ENCODE data around the gene CKB. TPM values are rescaled to one million over a fixed set of nuclear protein-coding genes. Genes with fewer than 3 reads are reported as not detected.
"Not testable (repeated sequence)": the region's sequence is repeated elsewhere in the genome, so short reads cannot be mapped to it uniquely, and the experiment has no call there.

The CKB gene
- total RNA-seq, 2 experiments from 2014 or later = 2.2 to 2.7 TPM

- POLR2A ChIA-PET = interaction anchor here (1.6 to 4.1 kb wide), 2 partner anchors 32 to 35 kb away, joined by 3 to 16 read pairs; partner anchors contain the start of genes BAG5 and COA8
- CTCF ChIA-PET = interaction anchor here (0.6 to 2.9 kb wide), 3 partner anchors 9 to 28 kb away, joined by 3 to 15 read pairs (median 3); no protein-coding TSS in a partner anchor
- ATAC-seq (no peak), DNase-seq (no peak)
- H3K9me3 Mint-ChIP-seq (ENCODE audit: insufficient read depth) = no peaks in the 10 kb centered on the region
- H3K27me3 Mint-ChIP-seq (ENCODE audit: low read depth) = peaks cover 11% of the 10 kb centered on the region
- peak overlapping the region; percentile 97 for H3K27ac Mint-ChIP-seq
- peaks cover 3% of the 10 kb centered on the region for H3K36me3 Mint-ChIP-seq (ENCODE audit: low read depth)
- H3K4me3 Mint-ChIP-seq = peak overlapping the region; percentile 95
- peaks cover 49% of the 10 kb centered on the region for H3K4me1 Mint-ChIP-seq (ENCODE audit: low read depth)
These were observed 4.9 kb upstream of the CKB start for GRCh38 chr14:103527408-103528145.

GRCh38 chr14:103526914-103527248, 4.3 kb upstream of the CKB start:
- Mint-ChIP-seq H3K4me1 (ENCODE audit: low read depth) (peaks cover 49% of the 10 kb centered on the region), H3K27me3 (ENCODE audit: low read depth) (peaks cover 12% of the 10 kb centered on the region), H3K4me3 (no peak overlapping the region), H3K9me3 (ENCODE audit: insufficient read depth) (no peaks in the 10 kb centered on the region), H3K36me3 (ENCODE audit: low read depth) (peaks cover 3% of the 10 kb centered on the region), H3K27ac (no peak overlapping the region)
- DNase-seq (no peak), ATAC-seq (no peak)
- ChIA-PET CTCF (interaction anchor here (1.1 kb wide), 1 partner anchor 27 kb away, joined by 3 read pairs; no protein-coding TSS in a partner anchor), POLR2A (interaction anchor here (1.6 kb wide), 1 partner anchor 33 kb away, joined by 3 read pairs; no protein-coding TSS in a partner anchor)

GRCh38 chr14:103526247-103526913, 3.8 kb upstream of the CKB start:
- ChIA-PET CTCF (no interaction called here), POLR2A (no interaction called here)
- H3K9me3 Mint-ChIP-seq (ENCODE audit: insufficient read depth) = no peaks in the 10 kb centered on the region
- DNase-seq (no peak), ATAC-seq (no peak)
- H3K4me3 Mint-ChIP-seq = no peak overlapping the region
- peaks cover 3% of the 10 kb centered on the region for H3K36me3 Mint-ChIP-seq (ENCODE audit: low read depth)
- H3K27me3 Mint-ChIP-seq (ENCODE audit: low read depth) = peaks cover 12% of the 10 kb centered on the region
- no peak overlapping the region for H3K27ac Mint-ChIP-seq
- peaks cover 45% of the 10 kb centered on the region for H3K4me1 Mint-ChIP-seq (ENCODE audit: low read depth)

- POLR2A ChIA-PET; DNase-seq; H3K27ac Mint-ChIP-seq; CTCF ChIA-PET; H3K9me3 Mint-ChIP-seq (ENCODE audit: insufficient read depth); H3K4me3 Mint-ChIP-seq; ATAC-seq; H3K36me3 Mint-ChIP-seq (ENCODE audit: low read depth): not testable (repeated sequence)
- peaks cover 12% of the 10 kb centered on the region for H3K27me3 Mint-ChIP-seq (ENCODE audit: low read depth)
- peaks cover 40% of the 10 kb centered on the region for H3K4me1 Mint-ChIP-seq (ENCODE audit: low read depth)
These were observed 3.0 kb upstream of the CKB start for GRCh38 chr14:103525430-103526246.

GRCh38 chr14:103524002-103524935, 1.6 kb upstream of the CKB start:
- H3K4me3 Mint-ChIP-seq = no peak overlapping the region
- H3K4me1 Mint-ChIP-seq (ENCODE audit: low read depth) = peaks cover 32% of the 10 kb centered on the region
- no peak overlapping the region for H3K27ac Mint-ChIP-seq
- ATAC-seq = no peak
- no peak for DNase-seq
- H3K9me3 Mint-ChIP-seq (ENCODE audit: insufficient read depth) = no peaks in the 10 kb centered on the region
- peaks cover 12% of the 10 kb centered on the region for H3K27me3 Mint-ChIP-seq (ENCODE audit: low read depth)
- H3K36me3 Mint-ChIP-seq (ENCODE audit: low read depth) = no peaks in the 10 kb centered on the region
- ChIA-PET POLR2A (no interaction called here), CTCF (no interaction called here)

- peaks cover 37% of the 10 kb centered on the region for H3K4me1 Mint-ChIP-seq (ENCODE audit: low read depth)
- DNase-seq (no peak), ATAC-seq (no peak)
- H3K9me3 Mint-ChIP-seq (ENCODE audit: insufficient read depth) = no peaks in the 10 kb centered on the region
- POLR2A ChIA-PET = no interaction called here
- no peak overlapping the region for H3K27ac Mint-ChIP-seq
- peak overlapping the region; percentile 42 for H3K4me3 Mint-ChIP-seq
- peaks cover 12% of the 10 kb centered on the region for H3K27me3 Mint-ChIP-seq (ENCODE audit: low read depth)
- CTCF ChIA-PET = no interaction called here
- H3K36me3 Mint-ChIP-seq (ENCODE audit: low read depth) = no peaks in the 10 kb centered on the region
These were observed 935 bp upstream of the CKB start for GRCh38 chr14:103523575-103523954.

- H3K9me3 Mint-ChIP-seq (ENCODE audit: insufficient read depth) = no peaks in the 10 kb centered on the region
- H3K4me1 Mint-ChIP-seq (ENCODE audit: low read depth) = peaks cover 28% of the 10 kb centered on the region
- no peak overlapping the region for H3K27ac Mint-ChIP-seq
- POLR2A ChIA-PET = interaction anchor here (0.6 kb wide), 1 partner anchor 8 kb away, joined by 3 read pairs; no protein-coding TSS in a partner anchor
- H3K4me3 Mint-ChIP-seq = peak overlapping the region; percentile 18
- ATAC-seq (peak; percentile 9), DNase-seq (no peak)
- H3K27me3 Mint-ChIP-seq (ENCODE audit: low read depth) = peaks cover 12% of the 10 kb centered on the region
- CTCF ChIA-PET = interaction anchor here (1.2 to 2.1 kb wide), 3 partner anchors 13 to 35 kb away, joined by 4 to 5 read pairs (median 4); no protein-coding TSS in a partner anchor
- no peaks in the 10 kb centered on the region for H3K36me3 Mint-ChIP-seq (ENCODE audit: low read depth)
These were observed 573 bp downstream of the CKB start for GRCh38 chr14:103521951-103522563.

- ATAC-seq = peak; percentile 16
- no peak overlapping the region for H3K4me3 Mint-ChIP-seq
- no peak overlapping the region for H3K27ac Mint-ChIP-seq
- CTCF ChIA-PET = interaction anchor here (0.8 to 2.1 kb wide), 7 partner anchors 10 to 35 kb away, joined by 3 to 6 read pairs (median 4); no protein-coding TSS in a partner anchor
- H3K27me3 Mint-ChIP-seq (ENCODE audit: low read depth) = peaks cover 12% of the 10 kb centered on the region
- DNase-seq = no peak
- peaks cover 23% of the 10 kb centered on the region for H3K4me1 Mint-ChIP-seq (ENCODE audit: low read depth)
- POLR2A ChIA-PET = no interaction called here
- no peaks in the 10 kb centered on the region for H3K36me3 Mint-ChIP-seq (ENCODE audit: low read depth)
- H3K9me3 Mint-ChIP-seq (ENCODE audit: insufficient read depth) = no peaks in the 10 kb centered on the region
These were observed 1.1 kb downstream of the CKB start for GRCh38 chr14:103521438-103521950.

GRCh38 chr14:103520657-103521437, 1.8 kb downstream of the CKB start:
- H3K27ac Mint-ChIP-seq = no peak overlapping the region
- H3K9me3 Mint-ChIP-seq (ENCODE audit: insufficient read depth) = no peaks in the 10 kb centered on the region
- peak; percentile 67 for ATAC-seq
- CTCF ChIA-PET = interaction anchor here (0.8 to 2.1 kb wide), 7 partner anchors 10 to 36 kb away, joined by 3 to 6 read pairs (median 4); no protein-coding TSS in a partner anchor
- POLR2A ChIA-PET = no interaction called here
- peaks cover 18% of the 10 kb centered on the region for H3K4me1 Mint-ChIP-seq (ENCODE audit: low read depth)
- DNase-seq = peak; percentile 75
- H3K4me3 Mint-ChIP-seq = peak overlapping the region; percentile 38
- H3K36me3 Mint-ChIP-seq (ENCODE audit: low read depth) = no peaks in the 10 kb centered on the region
- H3K27me3 Mint-ChIP-seq (ENCODE audit: low read depth) = peaks cover 12% of the 10 kb centered on the region

GRCh38 chr14:103520269-103520656, 2.4 kb downstream of the CKB start:
- no peaks in the 10 kb centered on the region for H3K9me3 Mint-ChIP-seq (ENCODE audit: insufficient read depth)
- POLR2A ChIA-PET = no interaction called here
- ATAC-seq (no peak), DNase-seq (no peak)
- no peak overlapping the region for H3K27ac Mint-ChIP-seq
- CTCF ChIA-PET = interaction anchor here (1.0 to 2.3 kb wide), 5 partner anchors 9 to 37 kb away, joined by 3 to 9 read pairs (median 5); no protein-coding TSS in a partner anchor
- no peaks in the 10 kb centered on the region for H3K36me3 Mint-ChIP-seq (ENCODE audit: low read depth)
- H3K27me3 Mint-ChIP-seq (ENCODE audit: low read depth) = peaks cover 12% of the 10 kb centered on the region
- H3K4me1 Mint-ChIP-seq (ENCODE audit: low read depth) = peaks cover 17% of the 10 kb centered on the region
- peak overlapping the region; percentile 40 for H3K4me3 Mint-ChIP-seq

All from activated CD8-positive, alpha-beta T cell treated with anti-CD3 and anti-CD28 coated beads, Interleukin-2, amount 10 ng/mL, durations not matched to agents 7 days and 5 days (primary cell).